ENCODE results near the gene LCE2D. TPM values are rescaled to one million over a fixed set of nuclear protein-coding genes. Genes with fewer than 3 reads are reported as not detected.

The LCE2D gene
- not detected for total RNA-seq

- DNase-seq = no peak
- Histone ChIP-seq H3K36me3 (no peaks in the 10 kb centered on the region), H3K4me1 (no peaks in the 10 kb centered on the region), H3K27ac (no peak within 1 kb of the TSS), H3K27me3 (no peaks in the 10 kb centered on the region), H3K9me3 (no peaks in the 10 kb centered on the region), H3K4me3 (replicated peaks in 1 of 3) (no peak within 1 kb of the TSS)
- TF ChIP-seq CTCF (IDR thresholded peaks at IDR 0.05) (no peak), POLR2A (IDR thresholded peaks at IDR 0.05) (no peak)
- intact Hi-C loops (cut with DNase I) = no loop called here
- WGBS, 2 donors = 49 to 69% methylated on average over 2 to 3 of the region's 3 CpGs
These were observed at the start of gene LCE2D for GRCh38 chr1:152663098-152663497. TSS of gene LCE2D (plus strand) at chr1:152663380. CDS start at chr1:152664106, 726 bp downstream.

- H3K36me3 ChIP-seq = no peaks in the 10 kb centered on the region
- no peaks in the 10 kb centered on the region for H3K27me3 ChIP-seq
- DNase-seq = no peak
- no peak within 1 kb of the TSS for H3K4me3 ChIP-seq (replicated peaks in 1 of 3)
- TF ChIP-seq POLR2A (IDR thresholded peaks at IDR 0.05) (no peak), CTCF (IDR thresholded peaks at IDR 0.05) (no peak)
- intact Hi-C loops (cut with DNase I) = no loop called here
- H3K9me3 ChIP-seq = no peaks in the 10 kb centered on the region
- no peak within 1 kb of the TSS for H3K27ac ChIP-seq
- no peaks in the 10 kb centered on the region for H3K4me1 ChIP-seq
- 75 to 83% methylated on average over 1 of the region's 1 CpG for WGBS, 2 donors
These were observed 49.7 kb upstream of the LCE2D start, which contains the start of gene LCE3B for GRCh38 chr1:152613511-152613910. TSS of gene LCE3B (plus strand) at chr1:152613811. CDS start at chr1:152613811, 0 bp downstream.

GRCh38 chr1:152621993-152622392 lies 41.2 kb upstream of the LCE2D start:
- Histone ChIP-seq H3K4me1 (no peaks in the 10 kb centered on the region), H3K4me3 (replicated peaks in 1 of 3) (no peak overlapping the region), H3K36me3 (no peaks in the 10 kb centered on the region), H3K27me3 (no peaks in the 10 kb centered on the region), H3K27ac (no peak overlapping the region), H3K9me3 (no peaks in the 10 kb centered on the region)
- WGBS, 2 donors = 83 to 91% methylated on average over 3 of the region's 3 CpGs
- DNase-seq = no peak
- intact Hi-C loops (cut with DNase I) = no loop called here
- TF ChIP-seq POLR2A (IDR thresholded peaks at IDR 0.05) = no peak
- no peak for TF ChIP-seq CTCF (IDR thresholded peaks at IDR 0.05)

GRCh38 chr1:152622803-152623202 lies 40.4 kb upstream of the LCE2D start, which contains the start of gene LCE3A:
TSS of gene LCE3A (minus strand) at chr1:152623103. CDS start at chr1:152623103, 0 bp downstream.
- TF ChIP-seq CTCF (IDR thresholded peaks at IDR 0.05) (no peak), POLR2A (IDR thresholded peaks at IDR 0.05) (no peak)
- H3K4me3 ChIP-seq (replicated peaks in 1 of 3) = no peak within 1 kb of the TSS
- no peak for DNase-seq
- 66 to 67% methylated on average over 9 to 10 of the region's 10 CpGs for WGBS, 2 donors
- no peaks in the 10 kb centered on the region for H3K27me3 ChIP-seq
- no peaks in the 10 kb centered on the region for H3K9me3 ChIP-seq
- no peaks in the 10 kb centered on the region for H3K4me1 ChIP-seq
- intact Hi-C loops (cut with DNase I) = no loop called here
- H3K27ac ChIP-seq = no peak within 1 kb of the TSS
- no peaks in the 10 kb centered on the region for H3K36me3 ChIP-seq

- WGBS, 2 donors = 22 to 36% methylated on average over 15 to 29 of the region's 29 CpGs
- Histone ChIP-seq H3K36me3 (no peaks in the 10 kb centered on the region), H3K9me3 (no peaks in the 10 kb centered on the region), H3K4me1 (no peaks in the 10 kb centered on the region), H3K27ac (no peak overlapping the region), H3K27me3 (no peaks in the 10 kb centered on the region), H3K4me3 (replicated peaks in 1 of 3) (no peak overlapping the region)
- intact Hi-C loops (cut with DNase I) = no loop called here
- no peak for DNase-seq
- TF ChIP-seq POLR2A (IDR thresholded peaks at IDR 0.05) (no peak), CTCF (IDR thresholded peaks at IDR 0.05) (no peak)
These were observed 39.9 kb upstream of the LCE2D start for GRCh38 chr1:152623203-152623844.
